H54 (cell line): Measurements from ENCODE around the gene HLA-E.
"Not testable (repeated sequence)": the region's sequence is repeated elsewhere in the genome, so short reads cannot be mapped to it uniquely, and the experiment has no call there.

Source experiments
- DNase-seq: peaks from one replicate; pipeline ENCODE4 v3.0.0; 2011; ENCODE audit warnings: low spot score, mixed read lengths; ENCODE audit not compliant: insufficient read length
- FAIRE-seq: peaks from 3 replicates; lab custom pipeline; 2011; peaks lifted over from hg19 to GRCh38; lab: Jason Lieb, UNC
- POLR2A ChIP-seq: IDR thresholded peaks from 2 replicates; pipeline ENCODE4 v1.6.1; 2011; ENCODE audit warnings: low read depth, mild to moderate bottlenecking, low read length

The HLA-E gene

GRCh38 chr6:30507849-30508827, 18.8 kb downstream of the HLA-E start:
- DNase-seq = no peak
- no peak for FAIRE-seq
- no peak for TF ChIP-seq POLR2A

- TF ChIP-seq POLR2A = no peak
- no peak for FAIRE-seq
- DNase-seq = no peak
Observed at GRCh38 chr6:30508890-30509736, 19.8 kb downstream of the HLA-E start.

- FAIRE-seq = no peak
- TF ChIP-seq POLR2A = no peak
Observed at GRCh38 chr6:30510419-30511168, 21.3 kb downstream of the HLA-E start.

GRCh38 chr6:30511169-30511546, 21.8 kb downstream of the HLA-E start:
- FAIRE-seq = no peak
- DNase-seq = no peak
- no peak for TF ChIP-seq POLR2A

More at GRCh38 chr6:30510419-30511168, 21.3 kb downstream of the HLA-E start:
- DNase-seq = no peak

- DNase-seq = no peak
- no peak for FAIRE-seq
- TF ChIP-seq POLR2A = no peak
Observed at GRCh38 chr6:30513451-30513850, 24.1 kb downstream of the HLA-E start.

- no peak for FAIRE-seq
- DNase-seq = no peak
- TF ChIP-seq POLR2A = no peak
Observed at GRCh38 chr6:30515106-30515505, 25.8 kb downstream of the HLA-E start.

GRCh38 chr6:30515944-30516753, 26.8 kb downstream of the HLA-E start:
- no peak for TF ChIP-seq POLR2A
- peak; percentile 61 for DNase-seq
- peak; percentile 52 for FAIRE-seq

GRCh38 chr6:30516754-30517076, 27.4 kb downstream of the HLA-E start:
- not testable (repeated sequence) for FAIRE-seq, DNase-seq

GRCh38 chr6:30517767-30518504, 28.6 kb downstream of the HLA-E start:
- not testable (repeated sequence) for DNase-seq, FAIRE-seq

- not testable (repeated sequence) for FAIRE-seq, DNase-seq
Observed at GRCh38 chr6:30518505-30519145, 29.3 kb downstream of the HLA-E start.

- DNase-seq (no peak), FAIRE-seq (no peak)
- TF ChIP-seq POLR2A = no peak
Observed at GRCh38 chr6:30520522-30520921, 31.2 kb downstream of the HLA-E start.

- not testable (repeated sequence) for FAIRE-seq, DNase-seq
Observed at GRCh38 chr6:30521082-30521481, 31.8 kb downstream of the HLA-E start.

- not testable (repeated sequence) for FAIRE-seq, DNase-seq
Observed at GRCh38 chr6:30521952-30522351, 32.6 kb downstream of the HLA-E start.

GRCh38 chr6:30526444-30526843, 37.1 kb downstream of the HLA-E start:
- FAIRE-seq, DNase-seq: not testable (repeated sequence)

- FAIRE-seq, DNase-seq: not testable (repeated sequence)
Observed at GRCh38 chr6:30529349-30529875, 40.1 kb downstream of the HLA-E start.
